Fibroblast of pulmonary artery (primary cell): ENCODE measurements around the gene ZPR1.
"Not testable (repeated sequence)": the region's sequence is repeated elsewhere in the genome, so short reads cannot be mapped to it uniquely, and the experiment has no call there.

Source experiments
- DNase-seq: peaks from one replicate; pipeline ENCODE4 v3.0.0-alpha.2; 2010; ENCODE audit warnings: low read depth
- H3K4me3 ChIP-seq: replicated peaks from 2 replicates; pipeline ENCODE4 v1.5.1; 2011; ENCODE audit warnings: low read depth, mild to moderate bottlenecking, control low read depth, low read length, moderate library complexity
- TF ChIP-seq, protein P1 (sequence below): IDR thresholded peaks from 2 replicates; pipeline ENCODE4 v1.5.1; 2011; ENCODE audit warnings: mild to moderate bottlenecking, control low read depth, low read length, inconsistent platforms; ENCODE audit errors: missing control alignments

Gene ZPR1, protein sequence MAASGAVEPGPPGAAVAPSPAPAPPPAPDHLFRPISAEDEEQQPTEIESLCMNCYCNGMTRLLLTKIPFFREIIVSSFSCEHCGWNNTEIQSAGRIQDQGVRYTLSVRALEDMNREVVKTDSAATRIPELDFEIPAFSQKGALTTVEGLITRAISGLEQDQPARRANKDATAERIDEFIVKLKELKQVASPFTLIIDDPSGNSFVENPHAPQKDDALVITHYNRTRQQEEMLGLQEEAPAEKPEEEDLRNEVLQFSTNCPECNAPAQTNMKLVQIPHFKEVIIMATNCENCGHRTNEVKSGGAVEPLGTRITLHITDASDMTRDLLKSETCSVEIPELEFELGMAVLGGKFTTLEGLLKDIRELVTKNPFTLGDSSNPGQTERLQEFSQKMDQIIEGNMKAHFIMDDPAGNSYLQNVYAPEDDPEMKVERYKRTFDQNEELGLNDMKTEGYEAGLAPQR

DNA sequence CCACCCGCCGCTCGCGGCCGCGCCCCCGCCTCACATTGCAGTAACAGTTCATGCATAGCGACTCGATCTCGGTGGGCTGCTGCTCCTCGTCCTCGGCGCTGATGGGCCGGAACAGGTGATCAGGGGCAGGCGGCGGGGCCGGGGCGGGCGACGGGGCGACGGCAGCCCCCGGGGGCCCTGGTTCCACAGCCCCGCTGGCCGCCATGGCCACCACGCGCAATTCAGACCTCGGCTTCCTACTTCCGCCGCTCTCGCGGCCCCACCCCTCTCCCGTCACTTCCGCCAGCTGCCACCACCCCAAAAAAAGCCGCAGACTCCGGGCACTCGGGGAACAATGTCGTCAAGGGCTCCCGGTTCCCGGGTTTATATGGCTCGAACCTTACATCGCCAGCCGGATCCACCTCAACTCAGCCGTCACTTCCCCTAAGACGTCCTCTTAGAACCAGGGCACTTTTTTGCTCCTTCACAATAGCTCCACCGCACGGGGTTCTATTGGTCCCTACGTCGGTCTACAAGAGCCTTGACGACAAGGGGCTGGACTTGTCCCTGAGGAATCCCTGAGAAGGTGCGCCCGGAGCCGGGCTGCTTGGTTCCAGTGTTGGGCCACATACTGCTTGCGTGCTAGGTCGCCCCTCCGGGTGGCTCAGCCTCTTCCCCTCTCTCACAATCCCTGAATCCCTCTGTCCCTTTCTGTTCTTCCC is at the start of gene ZPR1:
ZPR1 (minus strand) TSS at position 238 of the 701 bp plus-strand sequence; CDS start at position 205, 33 bp downstream.
- TF ChIP-seq, protein P1, sequence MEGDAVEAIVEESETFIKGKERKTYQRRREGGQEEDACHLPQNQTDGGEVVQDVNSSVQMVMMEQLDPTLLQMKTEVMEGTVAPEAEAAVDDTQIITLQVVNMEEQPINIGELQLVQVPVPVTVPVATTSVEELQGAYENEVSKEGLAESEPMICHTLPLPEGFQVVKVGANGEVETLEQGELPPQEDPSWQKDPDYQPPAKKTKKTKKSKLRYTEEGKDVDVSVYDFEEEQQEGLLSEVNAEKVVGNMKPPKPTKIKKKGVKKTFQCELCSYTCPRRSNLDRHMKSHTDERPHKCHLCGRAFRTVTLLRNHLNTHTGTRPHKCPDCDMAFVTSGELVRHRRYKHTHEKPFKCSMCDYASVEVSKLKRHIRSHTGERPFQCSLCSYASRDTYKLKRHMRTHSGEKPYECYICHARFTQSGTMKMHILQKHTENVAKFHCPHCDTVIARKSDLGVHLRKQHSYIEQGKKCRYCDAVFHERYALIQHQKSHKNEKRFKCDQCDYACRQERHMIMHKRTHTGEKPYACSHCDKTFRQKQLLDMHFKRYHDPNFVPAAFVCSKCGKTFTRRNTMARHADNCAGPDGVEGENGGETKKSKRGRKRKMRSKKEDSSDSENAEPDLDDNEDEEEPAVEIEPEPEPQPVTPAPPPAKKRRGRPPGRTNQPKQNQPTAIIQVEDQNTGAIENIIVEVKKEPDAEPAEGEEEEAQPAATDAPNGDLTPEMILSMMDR: no peak
- peak; percentile 73 for DNase-seq
- H3K4me3 ChIP-seq: peak within 1 kb of the TSS; percentile 72

DNA sequence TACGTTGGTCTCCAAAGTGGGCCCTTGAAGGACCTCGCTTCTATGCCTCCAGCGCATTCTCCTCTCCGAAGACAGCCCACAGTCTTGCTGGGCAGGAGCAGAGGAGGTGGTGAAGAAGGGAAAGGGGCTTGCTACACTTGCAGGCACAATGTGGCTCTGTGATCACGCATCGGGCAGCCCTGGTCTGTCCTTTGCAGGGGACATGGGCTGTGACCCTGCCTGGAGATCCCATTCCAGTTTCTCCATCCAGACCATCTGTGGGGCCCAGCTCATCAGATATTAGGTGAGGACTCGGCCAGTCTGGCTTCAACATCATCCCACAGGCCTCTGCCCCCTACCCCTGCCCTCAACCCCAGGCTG is 48.8 kb upstream of the ZPR1 start:
- DNase-seq: no peak

DNA sequence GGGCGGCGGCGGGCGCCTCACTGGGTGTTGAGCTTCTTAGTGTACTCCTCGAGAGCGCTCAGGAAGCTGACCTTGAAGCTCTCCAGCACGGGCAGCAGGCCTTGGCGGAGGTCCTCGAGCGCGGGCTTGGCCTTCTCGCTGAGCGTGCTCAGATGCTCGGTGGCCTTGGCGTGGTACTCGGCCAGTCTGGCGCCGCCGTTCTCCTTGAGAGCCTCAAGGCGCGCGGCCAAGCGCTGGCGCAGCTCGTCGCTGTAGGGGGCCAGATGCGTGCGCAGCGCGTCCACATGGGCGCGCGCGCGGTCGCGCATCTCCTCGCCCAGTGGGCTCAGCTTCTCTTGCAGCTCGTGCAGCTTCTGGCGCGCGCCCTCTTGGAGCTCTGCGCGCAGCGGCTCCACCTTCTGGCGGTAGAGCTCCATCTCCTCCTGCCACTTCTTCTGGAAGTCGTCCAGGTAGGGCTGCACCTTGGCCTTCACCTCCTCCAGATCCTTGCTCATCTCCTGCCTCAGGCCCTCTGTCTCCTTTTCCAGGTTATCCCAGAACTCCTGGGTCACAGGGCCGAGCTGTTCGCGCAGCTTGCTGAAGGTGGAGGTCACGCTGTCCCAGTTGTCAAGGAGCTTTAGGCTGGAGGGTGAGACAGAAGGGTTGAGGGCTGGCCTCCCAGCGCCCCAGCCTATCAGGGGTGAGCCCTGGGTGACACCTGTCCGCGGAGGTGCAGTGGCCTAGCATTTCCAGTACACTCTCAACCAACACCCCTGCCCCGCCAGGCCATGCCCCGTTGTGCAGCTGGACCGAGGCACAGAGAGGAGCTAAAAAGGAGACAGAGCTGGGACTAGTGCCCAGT is 48.2 kb upstream of the ZPR1 start:
- TF ChIP-seq, protein P1: peak; percentile 64
- H3K4me3 ChIP-seq: peak overlapping the region; percentile 14
- peak; percentile 98 for DNase-seq

More for the DNA sequence above, 48.8 kb upstream of the ZPR1 start:
- TF ChIP-seq, protein P1: no peak
- no peak overlapping the region for H3K4me3 ChIP-seq

DNA sequence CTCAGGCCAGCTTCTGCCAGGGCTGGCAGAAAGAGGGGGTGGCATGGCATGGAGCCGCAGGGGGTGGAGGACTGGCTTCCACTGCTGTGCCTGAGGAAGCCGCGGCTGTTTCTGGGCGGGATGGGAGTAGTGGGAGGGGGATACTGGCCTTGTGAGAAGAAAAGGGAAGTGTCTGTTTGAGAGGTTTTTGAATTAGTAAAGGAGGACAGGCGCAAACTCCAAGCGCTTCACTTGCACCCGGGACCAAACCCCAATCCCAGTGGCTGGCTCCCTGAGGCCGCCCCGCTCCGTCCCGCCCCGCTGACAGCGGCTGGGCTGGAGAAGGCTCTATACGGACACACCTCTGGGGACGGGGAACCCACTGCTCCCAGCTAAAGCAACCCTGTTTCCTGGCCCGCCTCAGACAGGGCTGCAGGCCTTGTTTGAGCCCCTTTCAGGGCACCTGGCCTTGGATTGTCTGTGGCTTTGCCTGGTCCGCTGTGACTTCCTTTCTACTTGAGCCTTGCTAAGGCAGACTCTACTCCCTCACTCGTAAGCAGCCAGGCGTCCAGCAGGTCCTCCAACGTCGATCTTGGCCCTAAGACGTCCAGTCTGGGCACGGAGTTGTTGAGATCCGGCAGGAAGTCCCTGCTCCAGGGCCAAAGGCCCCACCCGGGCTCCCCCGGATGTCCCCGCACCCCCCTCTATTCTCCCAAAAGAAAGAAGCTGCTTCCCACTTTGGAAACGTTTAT is 47.4 kb upstream of the ZPR1 start:
- TF ChIP-seq, protein P1: no peak
- DNase-seq: no peak
- H3K4me3 ChIP-seq: peak overlapping the region; percentile 14

DNA sequence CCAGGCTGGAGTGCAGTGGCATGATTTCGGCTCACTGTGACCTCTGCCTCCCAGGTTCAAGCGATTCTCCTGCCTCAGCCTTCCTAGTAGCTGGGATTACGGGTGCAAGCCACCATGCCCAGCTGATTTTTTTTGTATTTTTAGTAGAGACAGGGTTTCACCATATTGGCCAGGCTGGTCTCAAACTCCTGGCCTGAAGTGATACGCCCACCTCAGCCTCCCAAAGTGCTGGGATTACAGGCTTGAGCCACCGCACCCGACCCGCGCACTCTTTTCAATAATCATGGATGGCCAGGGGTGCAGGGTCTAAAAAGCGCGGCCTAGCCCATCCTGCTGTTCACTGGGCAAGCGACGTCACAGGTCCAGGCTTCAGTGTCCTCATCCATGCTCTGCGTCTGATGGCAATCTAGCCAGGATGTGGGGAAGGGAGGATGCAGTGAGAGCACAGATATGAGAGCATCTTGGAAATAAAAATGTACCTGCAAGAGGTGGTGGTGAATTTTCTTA is 46.8 kb upstream of the ZPR1 start:
- DNase-seq, H3K4me3 ChIP-seq: not testable (repeated sequence)

DNA sequence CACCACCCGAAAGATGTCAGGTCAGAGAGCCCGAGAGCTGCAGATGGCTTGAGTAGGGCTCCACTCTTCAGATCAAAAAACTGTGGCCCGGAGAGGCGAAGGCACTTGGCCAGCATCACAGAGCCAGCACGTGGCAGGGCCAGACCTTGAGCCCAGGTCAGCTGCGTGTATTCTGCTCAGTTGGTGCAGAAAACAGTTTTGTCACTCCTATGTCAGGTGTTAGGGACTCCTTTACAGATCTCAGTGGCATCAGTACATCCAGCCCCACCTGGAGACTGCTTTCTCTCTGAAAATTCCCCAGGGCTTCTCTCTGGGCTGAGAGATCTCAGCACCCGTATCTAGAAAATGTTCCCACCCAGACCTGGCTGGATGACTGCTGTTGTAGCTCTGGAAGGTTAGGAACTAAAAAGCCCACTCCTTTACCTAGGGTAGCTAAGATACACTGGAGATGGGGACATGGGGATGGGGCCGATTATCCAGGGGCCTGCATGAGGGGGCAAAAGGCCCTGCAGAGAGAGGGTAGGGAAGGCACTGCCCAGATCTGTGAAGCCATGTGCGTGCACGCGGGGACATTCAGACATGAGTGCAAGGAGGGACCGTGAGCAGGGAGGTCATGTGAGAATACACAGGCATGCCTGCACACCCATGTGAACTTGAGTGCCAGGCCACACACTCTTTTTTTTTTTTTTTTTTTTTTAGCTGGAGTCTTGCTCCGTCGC is 46.2 kb upstream of the ZPR1 start:
- H3K4me3 ChIP-seq: no peak overlapping the region
- DNase-seq: no peak
- TF ChIP-seq, protein P1: no peak
